Skeletal muscle tissue (tissue), 4 donors: ENCODE results near the gene SYNPO2. TPM values are rescaled to one million over a fixed set of nuclear protein-coding genes. Genes with fewer than 3 reads are reported as not detected.
"Not testable (repeated sequence)": the region's sequence is repeated elsewhere in the genome, so short reads cannot be mapped to it uniquely, and the experiment has no call there.

Experiments used
- H3K27ac ChIP-seq: one replicate; pipeline ENCODE4 v1.7.0; 2013; ENCODE audit warnings: mild to moderate bottlenecking, low read depth, low read length, inconsistent platforms
- H3K27me3 ChIP-seq, 3 donors: one replicate each; pipeline ENCODE4 v1.7.0; 2013; ENCODE audit warnings: low read length in 3 of 3; ENCODE audit not compliant: control insufficient read depth in 3 of 3, insufficient read depth in 3 of 3
- H3K36me3 ChIP-seq, 3 donors: one replicate each; pipeline ENCODE4 v1.7.0; 2013; ENCODE audit warnings: low read length in 3 of 3; ENCODE audit not compliant: control insufficient read depth in 3 of 3, insufficient read depth in 3 of 3
- H3K4me1 ChIP-seq, 3 donors: one replicate each; pipeline ENCODE4 v1.7.0; 2013; ENCODE audit warnings: low read length in 3 of 3, mild to moderate bottlenecking in 3 of 3; ENCODE audit not compliant: control insufficient read depth in 3 of 3, insufficient read depth in 3 of 3
- H3K4me3 ChIP-seq, 3 donors: one replicate each; pipeline ENCODE4 v1.7.0; 2013; ENCODE audit warnings: low read length in 3 of 3
- H3K9ac ChIP-seq, 3 donors: one replicate each; pipeline ENCODE4 v1.7.0; 2013; ENCODE audit warnings: low read length in 3 of 3, mild to moderate bottlenecking in 3 of 3, moderate library complexity in 2 of 3, low read depth in 1 of 3
- H3K9me3 ChIP-seq, 3 donors: one replicate each; pipeline ENCODE4 v1.7.0; 2013; ENCODE audit warnings: low read length in 3 of 3; ENCODE audit not compliant: control insufficient read depth in 3 of 3
- total RNA-seq: library from RNA; depleted of rRNA; stranded (reverse); fragments of >200 nt; gene quantifications from one replicate; pipeline ENCODE4 v1.2.3, GENCODE V29; 2014
- donor health status: Osteomylitis.

Gene SYNPO2
- total RNA-seq, 1 donor from 2014 or later: 34.4 TPM

GRCh38 chr4:118991686-118992085 is 103.0 kb downstream of the SYNPO2 start:
- Histone ChIP-seq H3K9ac (no peak overlapping the region), H3K4me1 (peaks cover 36 to 59% (median 46%) of the 10 kb centered on the region in 3 donors), H3K9me3 (no peaks in the 10 kb centered on the region), H3K4me3 (no peak overlapping the region), H3K27me3 (no peaks in the 10 kb centered on the region), H3K27ac (peak overlapping the region; percentile 81), H3K36me3 (no peaks in the 10 kb centered on the region)

GRCh38 chr4:118992149-118992548 is 103.5 kb downstream of the SYNPO2 start:
- no peaks in the 10 kb centered on the region for H3K9me3 ChIP-seq
- peak overlapping the region; percentile 81 for H3K27ac ChIP-seq
- no peak overlapping the region for H3K4me3 ChIP-seq
- H3K27me3 ChIP-seq: no peaks in the 10 kb centered on the region
- no peaks in the 10 kb centered on the region for H3K36me3 ChIP-seq
- H3K4me1 ChIP-seq: peaks cover 37 to 56% (median 45%) of the 10 kb centered on the region in 3 donors
- no peak overlapping the region for H3K9ac ChIP-seq

- Histone ChIP-seq H3K4me3 (no peak overlapping the region), H3K36me3 (no peaks in the 10 kb centered on the region), H3K4me1 (peaks cover 36 to 60% (median 49%) of the 10 kb centered on the region in 3 donors), H3K27me3 (no peaks in the 10 kb centered on the region), H3K27ac (peak overlapping the region; percentile 81), H3K9ac (no peak overlapping the region), H3K9me3 (no peaks in the 10 kb centered on the region)
These were observed 104.7 kb downstream of the SYNPO2 start for GRCh38 chr4:118993333-118993732.

GRCh38 chr4:118994030-118994429 is 105.4 kb downstream of the SYNPO2 start:
- Histone ChIP-seq H3K9me3 (no peaks in the 10 kb centered on the region), H3K27me3 (no peaks in the 10 kb centered on the region), H3K36me3 (no peaks in the 10 kb centered on the region), H3K4me3 (no peak overlapping the region), H3K9ac (no peak overlapping the region), H3K27ac (peak overlapping the region; percentile 81), H3K4me1 (peaks cover 29 to 57% (median 44%) of the 10 kb centered on the region in 3 donors)

GRCh38 chr4:118995693-118996391 is 107.2 kb downstream of the SYNPO2 start:
- Histone ChIP-seq H3K4me1 (peaks cover 22 to 52% (median 46%) of the 10 kb centered on the region in 3 donors), H3K9me3 (no peaks in the 10 kb centered on the region), H3K4me3 (no peak overlapping the region), H3K27me3 (no peaks in the 10 kb centered on the region), H3K36me3 (no peaks in the 10 kb centered on the region), H3K9ac (no peak overlapping the region), H3K27ac (peak overlapping the region; percentile 81)

- no peaks in the 10 kb centered on the region for H3K9me3 ChIP-seq
- peak overlapping the region in 2 of 3 donors; percentile 28 to 42 for H3K9ac ChIP-seq
- H3K4me1 ChIP-seq: peaks cover 17 to 43% (median 33%) of the 10 kb centered on the region in 3 donors
- peak overlapping the region; percentile 86 for H3K27ac ChIP-seq
- no peaks in the 10 kb centered on the region for H3K27me3 ChIP-seq
- H3K4me3 ChIP-seq: no peak overlapping the region
- no peaks in the 10 kb centered on the region for H3K36me3 ChIP-seq
These were observed 108.9 kb downstream of the SYNPO2 start for GRCh38 chr4:118997601-118998000.

- Histone ChIP-seq H3K9me3 (no peaks in the 10 kb centered on the region), H3K4me3 (peak overlapping the region; percentile 6 to 30 (median 29)), H3K27ac (peak overlapping the region; percentile 86), H3K36me3 (no peaks in the 10 kb centered on the region), H3K27me3 (no peaks in the 10 kb centered on the region), H3K9ac (peak overlapping the region; percentile 6 to 66 (median 66)), H3K4me1 (peaks cover 9 to 34% (median 24%) of the 10 kb centered on the region in 3 donors)
These were observed 111.3 kb downstream of the SYNPO2 start for GRCh38 chr4:118999919-119000318.

GRCh38 chr4:119000400-119000799 is 111.7 kb downstream of the SYNPO2 start:
- Histone ChIP-seq H3K9ac (peak overlapping the region in 2 of 3 donors; percentile 66 to 67), H3K36me3 (no peaks in the 10 kb centered on the region), H3K4me3 (peak overlapping the region; percentile 6 to 30 (median 29)), H3K9me3 (no peaks in the 10 kb centered on the region), H3K27ac (peak overlapping the region; percentile 86), H3K4me1 (peaks cover 9 to 34% (median 24%) of the 10 kb centered on the region in 3 donors), H3K27me3 (no peaks in the 10 kb centered on the region)

- H3K4me3 ChIP-seq: no peak overlapping the region
- H3K4me1 ChIP-seq: peaks cover 6 to 33% (median 25%) of the 10 kb centered on the region in 3 donors
- H3K27me3 ChIP-seq: no peaks in the 10 kb centered on the region
- no peaks in the 10 kb centered on the region for H3K36me3 ChIP-seq
- H3K9me3 ChIP-seq: no peaks in the 10 kb centered on the region
- peak overlapping the region; percentile 15 for H3K27ac ChIP-seq
- H3K9ac ChIP-seq: no peak overlapping the region
These were observed 113.8 kb downstream of the SYNPO2 start for GRCh38 chr4:119002476-119002875.

- not testable (repeated sequence) for H3K4me3 ChIP-seq, H3K27me3 ChIP-seq, H3K36me3 ChIP-seq, H3K9me3 ChIP-seq, H3K9ac ChIP-seq
- peaks cover 9 to 33% (median 20%) of the 10 kb centered on the region in 3 donors for H3K4me1 ChIP-seq
- peak overlapping the region; percentile 15 for H3K27ac ChIP-seq
These were observed 114.3 kb downstream of the SYNPO2 start for GRCh38 chr4:119003001-119003400.
